Hepatocyte (in vitro differentiated cells): Measurements from ENCODE around the gene PDE3B. TPM values are rescaled to one million over a fixed set of nuclear protein-coding genes. Genes with fewer than 3 reads are reported as not detected.
"Not testable (repeated sequence)": the region's sequence is repeated elsewhere in the genome, so short reads cannot be mapped to it uniquely, and the experiment has no call there.

Source experiments
- DNase-seq: peaks from one replicate; pipeline ENCODE4 v3.0.0-alpha.2; 2016; ENCODE audit warnings: low spot score
- H2AFZ ChIP-seq: fragments of 200-600 bp; sonication (generic); 2 replicates; pipeline ENCODE4 v1.6.0; 2016; ENCODE audit warnings: antibody characterized with exemption, mild to moderate bottlenecking
- H3K27ac ChIP-seq: fragments of 200-600 bp; sonication (generic); 2 replicates; pipeline ENCODE4 v1.5.1; 2016; ENCODE audit warnings: mild to moderate bottlenecking
- H3K27me3 ChIP-seq: fragments of 200-600 bp; sonication (generic); 2 replicates; pipeline ENCODE4 v1.6.1; 2016
- H3K36me3 ChIP-seq: fragments of 200-600 bp; sonication (generic); replicated peaks from 2 replicates; pipeline ENCODE4 v1.5.1; 2016; ENCODE audit warnings: low read depth; ENCODE audit not compliant: insufficient read depth
- H3K4me1 ChIP-seq: fragments of 200-600 bp; sonication (generic); 2 replicates; pipeline ENCODE4 v1.5.1; 2016; ENCODE audit warnings: mild to moderate bottlenecking, moderate library complexity; ENCODE audit not compliant: insufficient read depth
- H3K4me2 ChIP-seq: fragments of 200-600 bp; sonication (generic); 2 replicates; pipeline ENCODE4 v1.6.0; 2016
- H3K4me3 ChIP-seq: fragments of 200-600 bp; sonication (generic); 2 replicates; pipeline ENCODE4 v1.5.1; 2016; ENCODE audit warnings: mild to moderate bottlenecking
- H3K79me2 ChIP-seq: fragments of 200-600 bp; sonication (generic); 2 replicates; pipeline ENCODE4 v1.6.0; 2017; ENCODE audit warnings: mild to moderate bottlenecking
- H3K9me2 ChIP-seq: fragments of 200-600 bp; sonication (generic); replicated peaks from 2 replicates; pipeline ENCODE4 v1.6.0; 2017; ENCODE audit warnings: mild to moderate bottlenecking; ENCODE audit not compliant: insufficient read depth
- H3K9me3 ChIP-seq: fragments of 200-600 bp; sonication (generic); 2 replicates; pipeline ENCODE4 v1.5.1; 2016; ENCODE audit warnings: low read depth, mild to moderate bottlenecking
- H4K20me1 ChIP-seq: fragments of 200-600 bp; sonication (generic); 2 replicates; pipeline ENCODE4 v1.6.0; 2016; ENCODE audit warnings: mild to moderate bottlenecking; ENCODE audit not compliant: insufficient read depth, poor library complexity, severe bottlenecking
- CTCF ChIP-seq: fragments of 200-600 bp; sonication (generic); IDR thresholded peaks from 2 replicates; pipeline ENCODE4 v1.5.1; 2016; ENCODE audit warnings: antibody characterized with exemption, mild to moderate bottlenecking; ENCODE audit not compliant: poor library complexity
- EZH2 ChIP-seq: fragments of 200-600 bp; sonication (generic); IDR thresholded peaks from 2 replicates; pipeline ENCODE4 v1.6.1; 2016; ENCODE audit warnings: antibody characterized with exemption, mild to moderate bottlenecking, borderline replicate concordance
- EZH2phosphoT487 ChIP-seq: fragments of 200-600 bp; sonication (generic); IDR thresholded peaks from one replicate; pipeline ENCODE4 v1.6.1; 2018; ENCODE audit warnings: antibody characterized with exemption, mild to moderate bottlenecking, low read depth, moderate library complexity; ENCODE audit not compliant: unreplicated experiment, severe bottlenecking
- WGBS: methylation state at CpG from one replicate; pipeline ENCODE4 v1.1.6; 2016; ENCODE audit warnings: low lambda C conversion rate; ENCODE audit errors: missing lambda C conversion rate; 5-methylcytosine and 5-hydroxymethylcytosine counted together
- polyA plus RNA-seq: library from polyadenylated mRNA; unstranded; fragments of >200 nt; fragmentation: Nextera tagmentation; extraction: Ambion mirVana; gene quantifications from 2 replicates; pipeline ENCODE4 v1.2.1, GENCODE V29; 2016
- total RNA-seq: library from RNA; depleted of rRNA; stranded (reverse); fragments of >200 nt; gene quantifications from 2 replicates; pipeline ENCODE4 v1.2.3, GENCODE V29; 2014

Gene PDE3B
- total and polyA plus RNA-seq, 2 experiments from 2014 or later = 15.8 to 46.3 TPM

GRCh38 chr11:14784230-14784629 lies 140.6 kb downstream of the PDE3B start:
- Histone ChIP-seq H3K36me3 (no peaks in the 10 kb centered on the region), H4K20me1 (no peaks in the 10 kb centered on the region), H3K4me2 (no peak overlapping the region), H3K4me3 (no peak overlapping the region), H2AFZ (no peak overlapping the region), H3K9me2 (no peaks in the 10 kb centered on the region), H3K9me3 (no peaks in the 10 kb centered on the region), H3K27me3 (no peaks in the 10 kb centered on the region), H3K27ac (no peak overlapping the region), H3K79me2 (no peaks in the 10 kb centered on the region), H3K4me1 (no peaks in the 10 kb centered on the region)
- TF ChIP-seq CTCF (no peak), EZH2 (no peak), EZH2phosphoT487 (no peak)
- 95% methylated on average over 2 of the region's 2 CpGs for WGBS
- DNase-seq = no peak

- Histone ChIP-seq H2AFZ (no peak overlapping the region), H3K9me3 (no peaks in the 10 kb centered on the region), H3K9me2 (no peaks in the 10 kb centered on the region), H3K27me3 (no peaks in the 10 kb centered on the region), H3K4me2 (no peak overlapping the region), H3K79me2 (no peaks in the 10 kb centered on the region), H3K36me3 (no peaks in the 10 kb centered on the region), H3K27ac (no peak overlapping the region), H3K4me1 (no peaks in the 10 kb centered on the region), H4K20me1 (no peaks in the 10 kb centered on the region), H3K4me3 (no peak overlapping the region)
- no peak for DNase-seq
- TF ChIP-seq CTCF = peak; percentile 59
- TF ChIP-seq EZH2 = no peak
Measured at GRCh38 chr11:14789879-14790484, 146.4 kb downstream of the PDE3B start.

GRCh38 chr11:14793546-14793945 lies 149.9 kb downstream of the PDE3B start:
- Histone ChIP-seq H2AFZ (no peak overlapping the region), H3K9me3 (no peaks in the 10 kb centered on the region), H3K9me2 (no peaks in the 10 kb centered on the region), H3K4me1 (no peaks in the 10 kb centered on the region), H4K20me1 (no peaks in the 10 kb centered on the region), H3K36me3 (no peaks in the 10 kb centered on the region), H3K4me2 (no peak overlapping the region), H3K27ac (no peak overlapping the region), H3K27me3 (no peaks in the 10 kb centered on the region), H3K4me3 (no peak overlapping the region), H3K79me2 (no peaks in the 10 kb centered on the region)
- 83% methylated on average over 2 of the region's 2 CpGs for whole genome bisulfite sequencing
- DNase-seq = no peak
- TF ChIP-seq EZH2 = no peak
- TF ChIP-seq CTCF = no peak

- H3K9me2 ChIP-seq, H3K9me3 ChIP-seq, H3K36me3 ChIP-seq, H3K4me2 ChIP-seq, H3K79me2 ChIP-seq, H3K27me3 ChIP-seq, H3K4me3 ChIP-seq, H3K27ac ChIP-seq, DNase-seq, H3K4me1 ChIP-seq, H2AFZ ChIP-seq, H4K20me1 ChIP-seq: not testable (repeated sequence)
- WGBS = 96% methylated on average over 4 of the region's 4 CpGs
Measured at GRCh38 chr11:14796028-14796427, 152.4 kb downstream of the PDE3B start.
